ENCODE measurements around the gene PAX1. TPM values are rescaled to one million over a fixed set of nuclear protein-coding genes. Genes with fewer than 3 reads are reported as not detected.

PAX1 gene
- not detected in 2 replicates for polyA plus RNA-seq (2012; rRNA removed)
- polyA plus RNA-seq (2012; cell fraction: cytosol; rRNA removed), result not detected in 2 replicates
- not detected in 2 replicates for polyA plus RNA-seq (2012; cell fraction: nucleus; rRNA removed)

GRCh38 chr20:21705575-21706260, at the start of gene PAX1:
Gene PAX1, plus strand, starts transcription at chr20:21705664. Its CDS starts 49 bp downstream, at chr20:21705713.
- no peaks in the 10 kb centered on the region for H3K9me3 ChIP-seq
- H3K27ac ChIP-seq (ENCODE audit: low read depth in 2 of 2, low read length in 1 of 2), result no peak within 1 kb of the TSS
- WGBS (ENCODE audit: low lambda C conversion rate), result 2% methylated on average over 20 of the region's 73 CpGs
- no peak for DNase-seq
- H2AFZ ChIP-seq (ENCODE audit: low read depth), result no peak within 1 kb of the TSS
- no peak within 1 kb of the TSS for H3K4me2 ChIP-seq
- TF ChIP-seq CTCF (IDR thresholded peaks at IDR 0.05), result no peak
- TF ChIP-seq RFX5 (IDR thresholded peaks at IDR 0.05; ENCODE audit: low read length), result no peak
- TF ChIP-seq ELF1 (IDR thresholded peaks at IDR 0.05), result no peak
- TF ChIP-seq RAD21 (IDR thresholded peaks at IDR 0.05; ENCODE audit: low read length), result no peak
- no peak for TF ChIP-seq FOSL2 (IDR thresholded peaks at IDR 0.05; ENCODE audit: borderline replicate concordance, low read depth)
- no peak for TF ChIP-seq PBX3 (IDR thresholded peaks at IDR 0.05)
- no peak within 1 kb of the TSS for H3K9ac ChIP-seq
- no peaks in the 10 kb centered on the region; a peak in 1 of 4 replicates for H3K4me1 ChIP-seq (ENCODE audit: control insufficient read depth in 1 of 2, insufficient read depth in 2 of 2, low read depth in 1 of 2, low read length in 1 of 2)
- no peaks in the 10 kb centered on the region for H3F3A ChIP-seq (replicated peaks; ENCODE audit: insufficient read depth)
- no peaks in the 10 kb centered on the region for H3K9me2 ChIP-seq
- no peaks in the 10 kb centered on the region for H3K79me2 ChIP-seq (ENCODE audit: insufficient read depth)
- no peaks in the 10 kb centered on the region for H3K36me3 ChIP-seq (replicated peaks in 1 of 2; ENCODE audit: control insufficient read depth in 1 of 2, insufficient read depth in 2 of 2, low read length in 1 of 2)
- H4K20me1 ChIP-seq (ENCODE audit: insufficient read depth), result peaks cover 2% of the 10 kb centered on the region; the same call in 1 of the 2 replicates
- POLR2A ChIA-PET, result no interaction called here
- no peak within 1 kb of the TSS for H3K4me3 ChIP-seq (ENCODE audit: low read depth in 2 of 2, low read length in 1 of 2)
- CTCF ChIA-PET, result interaction anchor here (0.9 to 6.5 kb wide), 5 partner anchors 9 to 104 kb away, joined by 3 to 40 read pairs (median 4); no protein-coding TSS in a partner anchor
- peaks cover 91% of the 10 kb centered on the region for H3K27me3 ChIP-seq (ENCODE audit: insufficient read depth)

GRCh38 chr20:21656308-21657067, 49.0 kb upstream of the PAX1 start:
- H3K4me3 ChIP-seq (ENCODE audit: low read depth in 2 of 2, low read length in 1 of 2), result no peak overlapping the region
- H3K4me2 ChIP-seq, result no peak overlapping the region
- no peaks in the 10 kb centered on the region for H3K79me2 ChIP-seq (ENCODE audit: insufficient read depth)
- no peak overlapping the region for H2AFZ ChIP-seq (ENCODE audit: low read depth)
- ChIA-PET POLR2A (no interaction called here), CTCF (interaction anchor here (1.3 kb wide), 1 partner anchor 46 kb away, joined by 5 read pairs; no protein-coding TSS in a partner anchor)
- no peaks in the 10 kb centered on the region for H4K20me1 ChIP-seq (ENCODE audit: insufficient read depth)
- H3K4me1 ChIP-seq (ENCODE audit: control insufficient read depth in 1 of 2, insufficient read depth in 2 of 2, low read depth in 1 of 2, low read length in 1 of 2), result no peaks in the 10 kb centered on the region
- H3K9me3 ChIP-seq, result no peaks in the 10 kb centered on the region
- H3F3A ChIP-seq (replicated peaks; ENCODE audit: insufficient read depth), result no peaks in the 10 kb centered on the region
- no peaks in the 10 kb centered on the region for H3K36me3 ChIP-seq (replicated peaks in 1 of 2; ENCODE audit: control insufficient read depth in 1 of 2, insufficient read depth in 2 of 2, low read length in 1 of 2)
- H3K9me2 ChIP-seq, result no peaks in the 10 kb centered on the region
- H3K27ac ChIP-seq (ENCODE audit: low read depth in 2 of 2, low read length in 1 of 2), result no peak overlapping the region
- no peaks in the 10 kb centered on the region; the same call in 1 of the 2 replicates for H3K27me3 ChIP-seq (ENCODE audit: insufficient read depth)
- 1% methylated on average over 7 of the region's 7 CpGs for WGBS (ENCODE audit: low lambda C conversion rate)
- no peak for DNase-seq
- H3K9ac ChIP-seq, result no peak overlapping the region
- TF ChIP-seq GABPA (IDR thresholded peaks at IDR 0.05; ENCODE audit: low read depth), result no peak
- TF ChIP-seq MXI1 (IDR thresholded peaks at IDR 0.05; ENCODE audit: low read depth, low read length), result no peak
- TF ChIP-seq TEAD4 (IDR thresholded peaks at IDR 0.05; ENCODE audit: borderline replicate concordance, insufficient read depth), result no peak
- TF ChIP-seq YY1 (IDR thresholded peaks at IDR 0.05; ENCODE audit: low read depth), result no peak
- no peak for TF ChIP-seq IRF3 (IDR thresholded peaks at IDR 0.05; ENCODE audit: low read depth, low read length)
- no peak for TF ChIP-seq PBX3 (IDR thresholded peaks at IDR 0.05)
- no peak for TF ChIP-seq ELF1 (IDR thresholded peaks at IDR 0.05)
- no peak for TF ChIP-seq TCF12 (IDR thresholded peaks at IDR 0.05)
- no peak for TF ChIP-seq RAD21 (IDR thresholded peaks at IDR 0.05; ENCODE audit: low read length)
- TF ChIP-seq MEF2A (IDR thresholded peaks at IDR 0.05; ENCODE audit: borderline replicate concordance, low read depth), result no peak
- no peak for TF ChIP-seq CTCF (IDR thresholded peaks at IDR 0.05)
- TF ChIP-seq MAX (IDR thresholded peaks at IDR 0.05; ENCODE audit: low read depth), result no peak
- TF ChIP-seq FOXM1 (IDR thresholded peaks at IDR 0.05; ENCODE audit: low read depth), result no peak
- no peak for TF ChIP-seq TAF1 (IDR thresholded peaks at IDR 0.05; ENCODE audit: borderline replicate concordance, low read depth, low read length)
- TF ChIP-seq NRF1 (IDR thresholded peaks at IDR 0.05; ENCODE audit: low read depth, low read length), result no peak

Data from SK-N-SH (cell line).